ENCODE results near the gene AP4M1. TPM values are rescaled to one million over a fixed set of nuclear protein-coding genes. Genes with fewer than 3 reads are reported as not detected.

Gene AP4M1
- total and polyA plus RNA-seq, 7 donors, result 8.8 to 19.2 (median 12.0) TPM

- 75 to 82% (median 76%) methylated on average over 11 of the region's 11 CpGs for WGBS, 3 donors
- Histone ChIP-seq H3K36me3 (ENCODE audit: insufficient read depth in 1 of 2, low read depth in 1 of 2) (peaks cover 4 to 31% of the 10 kb centered on the region in 2 donors), H3K9me3 (no peaks in the 10 kb centered on the region), H3K27me3 (ENCODE audit: insufficient read depth in 3 of 3, low read length in 2 of 3) (no peaks in the 10 kb centered on the region), H3K4me3 (peak overlapping the region; percentile 85), H3K4me1 (peaks cover 14% of the 10 kb centered on the region), H3K27ac (peak overlapping the region; percentile 90)
- DNase-seq (no peak), ATAC-seq (peak in 2 of 4 donors; percentile 14 to 25)
- no peak for TF ChIP-seq CTCF (IDR thresholded peaks at IDR 0.05)
- intact Hi-C loops (cut with DNase I), result loop anchor here in 1 of 2 donors (5.0 kb wide), 1 partner anchor 39 kb away; the partner anchor contains the start of gene MBLAC1
Observed at GRCh38 chr7:100088095-100088620, 13.3 kb upstream of the AP4M1 start.

GRCh38 chr7:100088621-100089457 is 12.6 kb upstream of the AP4M1 start, which contains the start of gene COPS6:
TSS of gene COPS6 (plus strand) at chr7:100088969. CDS start at chr7:100088991, 22 bp downstream.
- peak; percentile 85 to 95 (median 92) for ATAC-seq
- intact Hi-C loops (cut with DNase I), result loop anchor here in 1 of 2 donors (5.0 kb wide), 1 partner anchor 38 kb away; the partner anchor contains the start of gene MBLAC1

GRCh38 chr7:100089458-100090196 is 11.8 kb upstream of the AP4M1 start:
- no peak for TF ChIP-seq CTCF (IDR thresholded peaks at IDR 0.05)
- WGBS, 3 donors, result 23 to 29% (median 25%) methylated on average over 7 of the region's 7 CpGs
- intact Hi-C loops (cut with DNase I), result loop anchor here (5.0 kb wide), 1 partner anchor 38 kb away; the partner anchor contains the start of gene MBLAC1 (in 2 of the 2)
- peaks cover 4 to 46% of the 10 kb centered on the region in 2 donors for H3K36me3 ChIP-seq (ENCODE audit: insufficient read depth in 1 of 2, low read depth in 1 of 2)
- ATAC-seq (no peak), DNase-seq (no peak)
- H3K9me3 ChIP-seq, result no peaks in the 10 kb centered on the region
- peak overlapping the region; percentile 85 for H3K4me3 ChIP-seq
- H3K27ac ChIP-seq, result peak overlapping the region; percentile 90
- H3K27me3 ChIP-seq (ENCODE audit: insufficient read depth in 3 of 3, low read length in 2 of 3), result no peaks in the 10 kb centered on the region
- H3K4me1 ChIP-seq, result peaks cover 21% of the 10 kb centered on the region

More at GRCh38 chr7:100088621-100089457, 12.6 kb upstream of the AP4M1 start, which contains the start of gene COPS6:
- TF ChIP-seq CTCF (IDR thresholded peaks at IDR 0.05), result no peak
- H3K4me3 ChIP-seq, result peak within 1 kb of the TSS; percentile 85
- H3K36me3 ChIP-seq (ENCODE audit: insufficient read depth in 1 of 2, low read depth in 1 of 2), result peaks cover 4 to 38% of the 10 kb centered on the region in 2 donors
- no peaks in the 10 kb centered on the region for H3K27me3 ChIP-seq (ENCODE audit: insufficient read depth in 3 of 3, low read length in 2 of 3)
- H3K9me3 ChIP-seq, result no peaks in the 10 kb centered on the region
- peaks cover 20% of the 10 kb centered on the region for H3K4me1 ChIP-seq
- DNase-seq, result peak; percentile 90 to 94
- 0 to 1% (median 0%) methylated on average over 63 to 68 of the region's 68 CpGs for WGBS, 3 donors
- peak within 1 kb of the TSS; percentile 90 for H3K27ac ChIP-seq

- ATAC-seq (no peak), DNase-seq (no peak)
- WGBS, 3 donors, result 78 to 88% (median 83%) methylated on average over 14 of the region's 14 CpGs
- no peak for TF ChIP-seq CTCF (IDR thresholded peaks at IDR 0.05)
- H3K27me3 ChIP-seq (ENCODE audit: insufficient read depth in 3 of 3, low read length in 2 of 3), result no peaks in the 10 kb centered on the region
- H3K4me3 ChIP-seq, result no peak overlapping the region
- H3K27ac ChIP-seq, result no peak overlapping the region
- H3K36me3 ChIP-seq (ENCODE audit: insufficient read depth in 1 of 2, low read depth in 1 of 2), result peaks cover 4 to 58% of the 10 kb centered on the region in 2 donors
- H3K9me3 ChIP-seq, result no peaks in the 10 kb centered on the region
- intact Hi-C loops (cut with DNase I), result loop anchor here in 1 of 2 donors (5.0 kb wide), 1 partner anchor 37 kb away; the partner anchor contains the start of gene MBLAC1
- peaks cover 21% of the 10 kb centered on the region for H3K4me1 ChIP-seq
Observed at GRCh38 chr7:100090527-100091410, 10.7 kb upstream of the AP4M1 start.
